DOHH2 (cell line): ENCODE measurements around the gene ALK.

Experiments
- CTCF ChIP-seq: fragments of 200-600 bp; sonication (generic); IDR thresholded peaks from one replicate; pipeline ENCODE4 v1.5.1; 2014; ENCODE audit warnings: antibody characterized with exemption, mild to moderate bottlenecking, low read depth, low read length; ENCODE audit not compliant: poor library complexity, severe bottlenecking
- EZH2phosphoT487 ChIP-seq: fragments of 200-600 bp; sonication (generic); IDR thresholded peaks from 2 replicates; pipeline ENCODE4 v1.6.1; 2017; ENCODE audit warnings: borderline replicate concordance, mild to moderate bottlenecking, antibody characterized with exemption, low read length, moderate library complexity, mixed read lengths

- TF ChIP-seq CTCF (no peak), EZH2phosphoT487 (no peak)
These were observed 477.8 kb downstream of the ALK start for GRCh38 chr2:29443627-29444026.
